NCI-H2029 (cell line): ENCODE measurements around the gene CTIF.
A peak's percentile ranks its signal among the peaks of the same experiment; 100 is the strongest.
"Not testable (repeated sequence)": the region's sequence is repeated elsewhere in the genome, so short reads cannot be mapped to it uniquely, and the experiment has no call there.

ENCODE experiments used
- DNase-seq: peaks from one replicate; lab custom pipeline; 2025; lab: John Stamatoyannopoulos, UW

The CTIF gene

DNA sequence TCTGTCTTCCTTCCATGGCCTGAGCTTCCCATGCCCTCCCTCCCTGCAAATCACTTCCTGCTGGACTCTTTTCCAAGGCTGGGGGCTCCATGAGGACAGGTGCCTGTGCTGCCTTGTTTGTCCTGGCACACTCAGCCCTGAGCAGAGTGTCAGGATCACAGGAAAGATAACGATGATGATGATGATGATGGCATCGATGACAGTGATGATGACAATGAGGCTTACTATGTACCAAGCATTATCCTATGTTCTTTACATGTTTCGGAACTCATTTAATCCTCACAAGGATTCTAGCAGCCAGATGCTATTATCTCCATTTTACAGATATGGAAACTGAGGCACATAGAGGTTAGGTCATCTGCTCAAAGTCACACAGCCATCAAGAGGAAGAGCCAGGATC is 170.0 kb downstream of the CTIF start:
- DNase-seq: no peak

DNA sequence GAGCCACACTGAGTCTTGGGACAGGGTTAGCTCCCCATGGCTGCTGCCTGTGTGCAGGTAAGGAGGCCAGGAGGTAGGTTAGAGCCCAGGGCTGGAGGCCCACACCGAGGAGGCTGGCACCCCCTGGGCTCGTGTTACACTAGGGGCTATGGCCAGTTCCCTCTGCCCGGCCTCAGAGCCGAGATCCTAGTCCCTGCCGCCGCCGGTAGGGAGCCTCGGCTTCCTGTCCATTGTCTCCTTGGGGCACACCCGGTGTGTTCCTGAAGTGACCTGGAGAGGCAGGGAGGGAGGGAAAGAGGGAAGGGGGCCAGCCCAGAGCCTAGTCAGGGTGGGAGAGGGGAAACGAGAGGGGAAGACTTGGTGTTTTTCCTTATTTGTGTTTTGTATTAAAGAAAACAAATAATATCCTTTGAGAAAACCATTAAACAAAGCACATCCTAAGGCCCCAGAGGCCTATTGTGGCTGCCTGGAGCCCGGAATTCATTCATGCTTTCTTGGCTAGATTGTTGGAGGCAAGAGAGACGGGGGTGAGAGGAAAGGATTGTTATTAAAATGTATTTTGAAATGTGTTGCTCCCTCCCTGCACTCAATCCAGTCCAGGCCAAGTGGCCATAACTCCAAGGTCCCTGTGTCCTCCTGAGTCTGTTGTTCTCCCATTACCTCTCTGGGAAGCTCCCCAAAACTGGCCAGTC is 170.7 kb downstream of the CTIF start:
- no peak for DNase-seq

DNA sequence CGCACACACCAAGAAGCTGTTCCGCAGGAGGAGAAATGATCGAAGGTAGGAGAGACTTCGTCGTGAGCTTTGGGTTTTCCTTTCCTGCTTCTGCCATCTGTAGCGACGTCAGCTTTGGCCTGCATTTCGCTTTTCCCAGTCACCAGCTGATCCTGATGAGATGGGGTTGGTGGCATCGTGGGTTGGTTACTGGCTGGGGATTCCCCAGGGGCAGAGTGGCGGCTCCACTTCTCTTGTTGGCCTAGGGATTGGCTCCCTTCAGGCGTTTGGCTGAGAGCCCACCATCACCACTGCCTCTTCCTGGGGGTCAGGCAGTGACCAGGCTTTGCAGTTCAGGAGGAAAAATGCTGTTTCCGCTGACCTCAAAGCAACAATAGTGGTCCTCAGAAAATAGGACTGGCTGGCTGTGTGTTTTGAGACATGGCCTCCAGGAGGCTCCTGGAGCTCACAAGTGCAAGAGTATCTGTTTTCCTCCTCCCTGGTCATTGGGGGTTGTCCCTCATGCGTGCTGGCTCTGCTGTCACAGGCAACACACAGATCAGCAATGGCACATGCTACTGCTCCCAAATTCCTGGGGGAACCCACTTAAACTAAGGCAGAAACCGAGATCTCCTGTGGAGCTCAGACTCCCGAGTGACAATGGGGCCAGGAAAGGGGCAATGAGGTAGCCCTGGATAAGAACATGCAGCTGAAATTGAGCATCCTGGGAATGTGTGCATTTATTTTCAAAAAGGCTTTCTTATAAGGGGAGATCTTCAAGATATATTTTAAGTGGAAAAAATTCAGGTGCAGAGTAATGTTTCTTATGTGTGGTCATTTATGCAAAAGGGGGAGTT is 173.0 kb downstream of the CTIF start:
- DNase-seq: no peak

DNA sequence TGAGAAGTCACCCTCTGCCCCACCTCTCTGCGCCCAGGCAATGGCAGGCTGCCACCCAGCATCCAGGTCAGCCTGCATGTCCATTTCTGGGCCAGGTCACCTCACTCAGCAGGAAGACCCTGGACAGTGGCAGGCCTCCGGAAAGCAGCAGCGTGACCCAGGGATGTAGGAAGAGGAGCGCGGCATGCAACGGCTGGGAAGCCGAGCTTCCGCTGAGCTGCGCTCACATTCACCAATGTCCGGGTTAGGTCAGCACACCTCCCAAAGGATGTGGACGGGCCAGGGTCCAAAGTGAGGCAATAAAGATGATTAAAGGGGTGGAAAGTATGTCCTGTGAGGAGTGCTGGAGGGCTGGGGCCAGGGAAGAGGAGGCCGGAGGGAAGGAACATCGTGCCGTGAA is 174.5 kb downstream of the CTIF start:
- no peak for DNase-seq

DNA sequence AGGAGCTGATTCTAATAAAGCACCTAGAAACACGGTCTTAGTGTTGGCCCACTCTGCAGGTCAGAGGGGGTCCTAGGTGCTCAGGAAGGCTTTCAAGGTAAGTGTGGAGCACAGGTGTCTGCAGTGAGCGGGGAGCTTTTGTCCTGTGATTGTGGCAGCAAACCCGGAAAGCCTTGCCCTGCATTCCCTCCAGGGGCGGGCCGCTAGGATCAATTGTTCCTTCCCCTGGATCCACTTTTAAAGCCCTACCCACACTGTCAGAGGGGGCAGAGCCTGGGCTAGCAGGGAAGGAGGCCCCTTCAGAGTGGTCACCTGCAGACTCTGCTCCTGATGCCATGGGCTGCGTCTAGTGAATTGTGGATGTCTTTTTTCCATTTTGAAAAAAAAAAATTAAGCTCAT is 176.0 kb downstream of the CTIF start:
- DNase-seq: no peak

DNA sequence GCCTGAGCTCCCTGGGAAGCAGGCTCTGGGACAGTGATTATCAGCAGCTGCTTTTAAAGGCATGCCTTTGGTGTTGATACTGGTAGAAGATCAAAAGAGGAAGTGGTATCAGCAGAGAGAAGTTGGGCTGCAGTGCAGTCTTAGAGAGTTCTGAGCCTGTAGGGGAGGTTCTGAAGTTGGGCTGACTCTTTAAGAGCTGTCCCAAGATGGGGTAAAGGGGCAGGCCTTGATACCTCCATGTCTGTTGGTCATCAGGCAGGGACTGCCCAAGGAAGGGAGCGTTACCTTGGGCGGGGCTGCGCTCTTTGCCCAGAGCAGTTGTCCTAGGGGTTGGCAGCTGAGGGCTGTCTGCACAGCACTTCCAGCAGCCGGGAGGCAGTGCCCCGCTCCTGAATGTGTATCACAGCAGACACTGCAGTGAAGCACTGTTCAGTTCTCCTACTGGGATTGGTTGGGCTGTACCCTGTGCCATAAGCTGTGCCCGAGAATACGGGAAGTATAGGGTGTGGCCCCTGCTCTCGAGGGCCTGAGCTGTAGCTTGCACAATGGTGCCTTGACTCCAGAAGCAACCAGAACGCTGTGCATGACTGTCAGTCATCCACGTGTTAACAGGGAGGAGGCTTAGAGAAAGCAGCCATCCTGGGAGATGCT is 177.0 kb downstream of the CTIF start:
- no peak for DNase-seq

DNA sequence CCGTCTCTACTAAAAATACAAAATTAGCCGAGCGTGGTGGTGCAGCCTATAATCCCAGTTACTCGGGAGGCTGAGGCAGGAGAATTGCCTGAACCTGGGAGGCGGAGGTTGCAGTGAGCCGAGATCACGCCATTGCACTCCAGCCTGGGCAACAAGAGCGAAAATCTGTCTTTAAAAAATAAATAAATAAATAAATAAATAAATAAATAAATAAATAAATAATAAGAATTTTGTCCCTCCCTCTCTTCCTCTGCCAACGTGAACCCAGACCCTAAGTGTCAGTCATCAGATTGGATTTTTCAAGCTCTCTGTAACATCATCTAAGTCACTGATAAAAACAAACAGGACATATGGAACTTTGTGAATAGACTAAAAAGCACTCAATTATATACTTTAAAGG is 178.4 kb downstream of the CTIF start:
- DNase-seq: not testable (repeated sequence)

DNA sequence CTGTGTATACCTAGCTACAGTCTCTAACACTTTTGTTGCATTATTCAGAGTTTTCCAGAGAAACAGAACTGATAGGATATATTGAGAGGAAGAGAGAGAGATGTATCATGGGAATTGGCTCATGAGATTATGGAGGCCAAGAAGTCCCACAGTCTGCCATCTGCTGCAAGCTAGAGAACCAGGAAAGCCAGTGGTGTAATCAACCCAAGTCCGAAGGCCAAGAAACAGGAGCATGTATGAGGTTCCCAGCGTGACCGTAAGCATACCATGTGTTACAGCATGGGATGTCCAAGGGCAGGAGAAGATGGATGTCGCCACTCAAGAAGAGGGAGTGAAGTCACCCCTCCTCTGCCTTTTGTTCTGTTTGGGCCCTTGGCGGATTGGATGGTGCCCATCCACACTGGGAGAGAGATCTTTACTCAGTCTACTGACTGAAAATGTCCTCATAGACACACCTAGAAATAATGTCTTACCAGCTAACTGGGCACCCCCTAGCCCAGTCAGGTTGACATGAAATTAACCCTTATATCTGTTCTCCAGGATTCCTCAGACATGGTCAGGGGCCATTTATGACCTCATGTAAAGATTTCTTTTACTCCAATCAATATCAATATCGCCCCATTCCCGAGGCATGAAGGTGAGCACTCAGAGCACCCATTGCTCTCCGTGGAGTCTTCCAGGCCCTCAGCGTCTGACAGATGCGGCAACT is 179.6 kb downstream of the CTIF start:
- DNase-seq: no peak

DNA sequence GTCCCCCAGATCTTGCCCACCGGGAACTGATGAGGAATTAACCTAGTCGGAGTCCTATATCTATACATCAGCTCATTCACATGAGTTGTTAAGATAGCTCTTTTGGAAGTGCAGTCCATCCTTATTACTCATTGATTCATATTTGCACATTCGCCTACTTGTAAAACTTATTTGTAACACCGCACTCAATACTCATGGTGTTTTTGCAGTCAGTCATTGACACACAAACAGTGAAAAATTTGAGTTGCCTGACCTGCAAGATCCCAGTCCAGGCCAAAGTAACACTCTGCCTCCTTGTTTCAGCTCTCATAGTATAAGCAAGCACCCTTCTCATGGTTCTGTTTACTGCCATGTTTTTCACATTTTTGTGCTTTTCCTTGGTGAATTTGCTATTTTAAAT is 180.6 kb downstream of the CTIF start:
- DNase-seq: no peak

DNA sequence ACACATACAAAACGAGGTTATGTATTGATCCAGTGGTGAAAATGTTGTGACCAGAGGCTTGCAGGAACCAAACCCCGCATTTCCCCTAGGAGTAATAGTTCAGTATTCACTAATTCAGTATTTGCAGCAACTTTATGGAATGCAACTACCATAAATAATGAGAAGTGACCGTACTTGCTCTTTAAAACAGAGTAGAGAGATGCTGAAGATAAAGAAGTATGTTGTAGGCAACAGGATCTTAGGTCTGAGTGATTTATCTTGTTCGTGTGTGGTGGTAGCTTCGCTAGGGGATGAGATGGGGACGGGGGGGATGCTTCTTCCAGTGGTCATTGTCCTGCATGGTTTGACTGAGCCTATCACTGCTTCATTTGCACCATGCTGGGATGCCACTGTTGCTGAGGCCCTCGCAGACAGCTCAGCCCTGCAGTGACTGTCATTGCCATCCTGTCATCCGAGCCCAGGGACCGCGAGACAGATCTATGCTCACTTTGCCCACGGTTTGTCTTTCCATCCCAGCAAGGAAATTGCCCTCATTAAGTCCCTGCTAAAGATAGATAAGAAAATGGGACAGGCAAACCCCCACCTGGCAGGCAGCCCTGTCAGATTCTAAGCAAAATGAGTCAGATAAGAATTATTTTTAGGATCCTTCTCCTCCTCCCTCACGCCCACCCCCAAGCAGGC is 181.3 kb downstream of the CTIF start:
- no peak for DNase-seq

DNA sequence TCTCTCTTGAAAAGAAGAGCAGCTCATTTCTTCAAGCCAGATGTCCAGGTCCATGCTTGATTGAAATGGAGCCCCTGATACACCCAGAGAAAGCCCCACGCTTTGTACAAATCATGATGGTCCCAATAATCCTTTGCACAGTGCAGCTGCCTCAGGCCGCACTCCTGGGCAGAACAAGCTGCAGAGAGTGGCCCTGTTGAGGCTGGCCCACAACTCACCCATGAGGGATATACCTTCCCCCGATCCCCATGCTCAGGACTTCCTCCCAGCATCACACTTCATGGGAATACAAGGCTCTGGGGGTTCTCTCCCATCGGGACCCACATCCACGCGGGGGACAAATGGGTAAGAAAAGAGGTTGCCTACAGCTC is 181.8 kb downstream of the CTIF start:
- no peak for DNase-seq

DNA sequence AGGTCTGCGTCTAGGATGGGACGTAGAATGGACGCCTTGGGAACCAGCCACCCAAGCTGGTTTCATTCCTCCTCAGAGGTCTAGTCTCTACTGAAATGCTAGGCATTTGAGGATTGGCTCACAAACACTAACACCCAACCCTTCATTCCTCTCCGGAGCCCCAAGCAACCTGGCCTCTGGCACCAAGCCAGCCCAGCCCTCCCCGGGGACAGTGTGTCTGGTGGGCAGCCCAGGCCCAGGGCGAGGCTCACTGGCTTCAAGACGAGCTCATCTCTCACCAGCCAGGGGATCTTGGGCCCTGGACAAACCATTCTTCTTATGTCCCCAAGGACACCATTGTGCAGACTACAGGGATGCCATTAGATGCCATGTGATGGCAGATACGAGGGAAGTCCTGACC is 182.5 kb downstream of the CTIF start:
- no peak for DNase-seq

DNA sequence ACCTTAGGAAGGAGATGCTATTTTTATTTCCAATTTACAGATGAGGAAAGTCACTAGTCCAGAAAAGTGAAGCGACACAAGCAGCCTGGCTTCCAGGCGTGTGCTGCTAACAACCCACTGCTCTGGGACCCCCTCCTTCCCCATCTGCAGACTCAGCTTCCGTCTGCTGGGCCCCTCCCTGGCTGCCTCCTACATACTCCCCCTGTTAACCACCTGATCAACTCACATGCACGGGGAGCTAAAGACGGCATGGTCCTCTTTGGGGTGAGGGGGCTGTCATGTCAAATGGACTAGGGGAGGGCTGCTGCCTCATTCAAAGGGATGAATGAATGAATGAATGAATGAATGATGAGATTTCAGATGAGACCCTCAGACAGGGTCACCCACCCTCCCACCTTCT is 184.2 kb downstream of the CTIF start:
- no peak for DNase-seq

DNA sequence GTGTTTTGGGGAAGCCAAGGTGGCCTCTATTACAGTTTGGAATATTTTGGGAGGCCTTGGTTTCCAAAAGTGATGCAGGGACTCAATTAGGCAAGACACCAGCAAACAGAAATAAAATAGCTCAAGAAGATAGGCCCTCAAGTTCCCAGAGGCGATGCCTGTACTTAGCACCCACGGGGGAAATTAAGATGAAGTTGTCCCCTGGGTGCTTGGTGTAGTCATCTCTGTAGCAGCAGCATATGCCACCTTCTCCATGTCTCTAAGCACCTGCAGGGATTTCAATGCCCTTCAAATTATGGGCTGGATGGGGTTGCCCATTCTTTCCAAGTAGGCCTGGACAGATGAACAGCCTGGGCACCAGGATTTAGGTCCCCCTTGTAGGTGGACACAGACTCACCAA is 185.0 kb downstream of the CTIF start:
- DNase-seq: no peak

DNA sequence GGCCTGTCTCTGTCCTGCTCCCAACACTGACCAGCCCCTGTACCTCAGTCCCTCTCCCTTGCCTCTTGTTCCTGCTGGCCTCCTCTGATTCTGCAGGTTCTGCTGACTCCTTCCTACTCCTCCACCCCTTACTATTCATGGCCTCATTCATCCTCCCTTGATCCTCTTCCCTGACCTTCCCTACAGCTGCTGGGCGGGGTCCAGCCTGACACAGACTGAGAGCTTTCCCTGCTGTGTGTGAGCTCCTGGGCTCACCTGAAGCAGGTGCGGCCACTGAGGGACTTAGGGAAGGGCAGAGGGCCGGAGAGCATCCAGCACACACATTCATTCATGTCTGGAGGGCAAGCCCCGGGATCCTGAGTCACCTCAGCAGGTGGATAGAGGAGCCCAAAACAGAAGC is 185.6 kb downstream of the CTIF start:
- DNase-seq: no peak

DNA sequence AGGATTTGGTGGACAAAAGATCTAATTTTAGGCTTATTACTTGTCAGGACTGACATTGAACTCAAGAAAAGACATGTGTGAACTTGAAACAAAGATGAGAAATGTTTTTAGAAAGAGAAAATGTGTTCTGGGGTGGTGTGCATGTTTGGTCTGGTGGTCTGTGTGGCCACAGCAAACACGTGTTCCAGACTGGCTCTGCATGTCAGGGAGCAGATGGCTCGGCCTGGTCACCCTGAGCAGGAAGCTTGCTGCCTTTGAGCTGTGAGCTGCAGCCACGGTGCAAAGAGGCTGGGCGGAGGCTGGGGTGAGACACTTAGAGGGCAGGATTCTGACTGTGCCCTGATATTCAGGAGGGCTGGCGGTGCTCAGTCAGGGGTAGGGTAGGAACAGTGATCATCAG is 186.1 kb downstream of the CTIF start:
- DNase-seq: no peak

DNA sequence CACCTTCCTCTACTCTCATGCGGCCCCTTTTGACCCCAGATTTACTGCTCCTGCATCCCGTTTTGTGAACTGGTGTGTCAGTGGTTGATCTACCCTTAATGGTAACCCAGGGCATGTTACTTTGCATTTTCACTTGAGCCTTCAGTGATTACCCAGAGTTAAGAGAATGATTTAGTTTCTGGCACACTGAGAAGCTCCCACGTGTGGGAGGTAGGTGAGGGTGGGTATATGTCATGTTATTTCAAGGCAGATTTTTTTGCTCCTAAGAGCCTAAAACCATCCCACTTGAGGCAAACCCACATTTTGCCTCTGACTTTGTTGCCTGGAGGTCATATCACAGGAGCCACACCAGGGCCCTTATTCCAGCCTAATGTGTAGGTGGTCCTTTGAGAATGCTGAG is 186.7 kb downstream of the CTIF start:
- DNase-seq: no peak

DNA sequence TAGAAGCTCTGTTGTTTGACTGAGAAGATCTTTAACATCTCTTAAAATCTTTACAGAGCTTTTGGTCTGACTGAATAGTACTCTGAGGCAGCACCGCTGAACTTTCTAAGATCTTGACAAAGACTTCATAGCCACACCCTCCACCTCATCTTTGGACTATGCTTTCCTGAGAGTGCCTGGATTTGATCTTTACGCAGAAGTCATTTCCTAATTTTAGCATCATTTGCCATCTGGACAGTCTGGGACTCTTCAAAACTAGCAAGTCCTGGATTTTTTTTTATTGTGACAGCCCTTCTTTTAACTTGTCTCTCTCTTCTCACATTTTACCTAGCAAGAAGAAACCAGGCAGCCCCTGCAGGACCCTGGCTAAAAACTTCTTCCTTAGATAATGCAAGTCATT is 188.8 kb downstream of the CTIF start:
- DNase-seq: no peak

DNA sequence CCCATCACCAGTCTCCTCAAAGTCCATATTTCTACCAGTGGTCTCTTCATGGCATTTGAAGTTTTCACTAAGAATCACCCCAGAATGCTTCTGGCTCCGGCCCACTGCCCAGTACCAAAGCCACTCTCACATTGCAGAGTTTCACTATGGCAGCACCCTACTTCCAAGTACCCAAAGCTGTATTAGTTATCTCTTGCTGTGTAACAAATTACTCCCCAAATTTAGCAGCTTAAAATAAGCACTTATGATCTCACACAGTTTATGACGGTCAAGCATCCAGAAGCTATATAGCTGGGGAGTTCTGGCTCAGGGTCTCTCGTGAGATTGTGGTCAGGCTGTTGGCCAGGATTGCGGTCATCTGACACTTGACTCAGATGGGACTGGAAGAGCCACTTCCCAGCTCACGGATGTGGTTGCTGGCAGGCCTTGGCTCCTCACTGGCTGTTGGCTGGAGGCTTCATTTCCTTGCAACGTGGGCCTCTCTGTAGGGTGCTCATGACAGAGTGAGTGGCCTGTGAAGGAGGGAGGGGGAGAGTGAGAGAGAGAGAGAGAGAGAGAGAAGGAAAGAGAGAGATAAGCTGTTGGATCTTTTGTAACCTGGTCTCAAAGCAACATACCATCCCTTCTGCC is 189.5 kb downstream of the CTIF start:
- DNase-seq: peak; percentile 67

DNA sequence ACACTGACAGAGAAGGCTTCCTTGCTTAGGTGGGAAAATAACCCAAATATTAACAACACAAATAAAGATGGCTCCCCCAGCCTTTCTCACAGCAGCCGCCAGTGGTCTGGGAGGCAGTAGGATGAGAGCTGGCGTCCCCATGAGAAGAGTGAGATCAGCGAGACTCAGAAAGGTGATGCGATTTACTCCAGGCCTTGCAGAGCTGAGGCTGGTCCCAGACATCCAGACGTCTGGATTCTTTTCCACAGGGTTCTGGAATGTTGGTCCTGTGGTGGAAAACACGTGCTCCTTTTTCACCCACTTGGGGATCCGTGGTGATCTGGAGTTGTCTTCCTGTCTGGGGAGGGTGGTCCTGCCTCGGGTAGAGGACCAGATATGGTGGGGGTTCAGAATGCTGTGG is 190.6 kb downstream of the CTIF start:
- DNase-seq: no peak

DNA sequence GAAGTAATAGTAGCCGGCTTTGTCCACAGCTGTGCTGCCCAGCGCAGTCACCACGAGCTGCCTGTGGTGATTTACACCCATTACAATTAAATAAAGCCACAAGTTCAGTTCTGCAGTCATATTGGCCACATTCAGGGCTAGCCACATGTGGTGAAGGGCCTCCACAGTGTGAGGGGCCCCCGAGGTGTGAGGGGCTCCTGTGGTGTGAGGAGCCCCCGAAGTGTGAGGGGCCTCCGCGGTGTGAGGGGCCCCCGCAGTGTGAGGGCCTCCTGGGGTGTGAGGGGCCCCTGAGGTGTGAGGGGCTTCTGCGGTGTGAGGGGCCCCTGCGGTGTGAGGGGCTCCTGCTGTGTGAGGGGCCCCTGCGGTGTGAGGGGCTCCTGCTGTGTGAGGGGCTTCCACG is 191.2 kb downstream of the CTIF start:
- DNase-seq: no peak
